GM19099 (cell line): ENCODE results near the gene BRMS1.

Source experiments
- POLR2A ChIP-seq: IDR thresholded peaks from 3 replicates; pipeline ENCODE4 v1.6.1; 2011; ENCODE audit warnings: low read depth; ENCODE audit not compliant: insufficient read length; ENCODE audit errors: extremely low read depth

The BRMS1 gene

GRCh38 chr11:66341502-66342126, 3.3 kb downstream of the BRMS1 start:
- TF ChIP-seq POLR2A: no peak

- no peak for TF ChIP-seq POLR2A
Observed at GRCh38 chr11:66340596-66341501, 4.1 kb downstream of the BRMS1 start.

DNA sequence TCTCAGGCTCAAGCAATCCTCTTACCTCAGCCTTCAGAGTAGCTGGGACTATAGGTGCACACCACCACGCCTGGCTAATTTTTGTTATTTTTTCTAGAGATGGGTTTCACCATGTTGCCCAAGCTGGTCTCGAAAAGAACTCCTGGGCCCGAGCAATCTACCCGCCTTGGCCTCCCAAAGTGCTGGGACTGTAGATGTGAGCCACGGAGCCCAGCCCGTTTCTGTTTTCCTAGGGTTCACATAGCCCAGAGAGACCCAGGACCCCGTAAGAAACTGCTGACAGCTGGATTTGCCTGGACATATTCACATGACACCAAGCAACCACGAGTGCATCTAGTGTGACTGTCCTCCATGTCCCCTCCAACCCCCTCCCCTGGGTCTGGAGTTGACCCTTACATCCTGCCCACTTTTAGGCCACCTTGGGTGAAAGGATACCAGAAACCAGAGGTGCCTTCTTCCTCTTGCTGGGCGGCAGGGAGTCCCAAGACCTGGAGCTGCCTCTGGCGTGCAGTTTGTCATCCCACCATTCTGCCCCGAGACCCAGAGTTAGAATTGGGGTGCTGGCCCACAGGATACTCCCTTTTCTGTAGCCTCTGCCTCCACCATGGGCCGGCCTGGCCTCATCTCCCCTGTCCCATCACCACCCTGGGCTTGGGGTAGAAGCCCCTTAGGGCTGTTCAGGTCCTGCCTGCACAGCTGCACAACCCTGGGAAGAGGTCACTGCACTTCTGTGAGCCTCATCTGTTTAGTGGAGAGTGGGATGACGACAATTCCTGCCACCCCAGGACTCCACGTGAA, 5.0 kb downstream of the BRMS1 start:
- no peak for TF ChIP-seq POLR2A

- no peak for TF ChIP-seq POLR2A
Observed at GRCh38 chr11:66339162-66339675, 5.7 kb downstream of the BRMS1 start.

GRCh38 chr11:66338276-66339161, 6.4 kb downstream of the BRMS1 start:
- no peak for TF ChIP-seq POLR2A

- no peak for TF ChIP-seq POLR2A
Observed at GRCh38 chr11:66337103-66337899, 7.6 kb downstream of the BRMS1 start.

GRCh38 chr11:66336234-66337102, 8.4 kb downstream of the BRMS1 start, which contains the start of gene RIN1:
RIN1 (minus strand) TSS chr11:66336434; CDS start chr11:66336402, 32 bp downstream.
- TF ChIP-seq POLR2A: peak; percentile 27

DNA sequence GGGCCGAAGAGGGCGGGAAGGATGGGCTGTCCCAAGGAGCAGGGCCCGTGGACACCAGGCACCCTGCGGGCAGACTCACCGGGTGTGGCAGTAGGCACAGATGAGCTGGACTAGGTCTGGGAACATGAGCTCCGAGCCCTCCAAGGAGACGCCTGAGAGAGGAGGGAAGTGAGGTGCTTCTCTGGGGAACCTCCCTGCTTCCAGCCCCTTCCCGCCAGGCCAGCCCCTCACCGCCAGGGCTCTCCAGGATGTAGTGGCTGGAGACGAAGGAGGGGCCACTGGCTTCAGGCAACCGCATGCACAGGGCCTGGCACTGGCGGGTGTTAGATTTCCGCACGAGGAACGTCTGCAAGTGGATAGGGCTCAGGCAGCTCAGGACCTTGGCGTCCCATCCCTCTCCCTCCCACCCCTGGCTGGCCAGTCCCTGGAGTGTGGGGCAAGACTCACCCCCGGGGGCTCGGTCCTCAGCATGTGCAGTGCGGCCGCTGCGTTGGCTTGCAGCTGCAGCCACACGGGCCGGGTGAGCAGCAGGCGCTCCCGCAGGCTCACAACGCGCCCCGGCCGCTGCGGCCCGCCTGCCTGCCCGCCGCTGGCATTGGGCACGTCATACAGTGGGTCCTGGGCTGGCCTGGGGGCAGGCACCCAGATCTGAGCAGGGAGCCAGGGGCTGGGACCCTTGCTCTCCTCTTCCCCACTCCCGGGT, 9.2 kb downstream of the BRMS1 start:
- no peak for TF ChIP-seq POLR2A

GRCh38 chr11:66334605-66335442, 10.1 kb downstream of the BRMS1 start:
- TF ChIP-seq POLR2A: no peak

GRCh38 chr11:66333896-66334604, 10.9 kb downstream of the BRMS1 start:
- TF ChIP-seq POLR2A: no peak
